HepG2 (cell line): ENCODE results near the gene ABL2. TPM values are rescaled to one million over a fixed set of nuclear protein-coding genes. Genes with fewer than 3 reads are reported as not detected.

Source experiments
- FOXO4 ChIP-seq: sonication (generic); formaldehyde crosslinking; conservative IDR thresholded peaks from 2 replicates; pipeline ENCODE4 v1.8.1; 2023; ENCODE audit warnings: missing genetic modification reagents
- KAT8 ChIP-seq: IDR thresholded peaks from 2 replicates; pipeline ENCODE4 v1.6.1; 2016; ENCODE audit warnings: missing genetic modification reagents, missing compliant biosample characterization
- LRRFIP1 ChIP-seq: sonication (generic); formaldehyde crosslinking; conservative IDR thresholded peaks from 2 replicates; pipeline ENCODE4 v1.4.0; 2020; ENCODE audit warnings: missing genetic modification reagents
- MED8 ChIP-seq: sonication (generic); formaldehyde crosslinking; IDR thresholded peaks from 2 replicates; pipeline ENCODE4 v1.8.1; 2023; ENCODE audit warnings: mild to moderate bottlenecking, missing genetic modification reagents; ENCODE audit not compliant: insufficient replicate concordance
- PAX8 ChIP-seq: sonication (generic); formaldehyde crosslinking; IDR thresholded peaks from 2 replicates; pipeline ENCODE4 v1.8.0; 2022; ENCODE audit warnings: mild to moderate bottlenecking, missing genetic modification reagents, borderline replicate concordance
- RFX1 ChIP-seq: fragments of 450-650 bp; IDR thresholded peaks from 2 replicates; pipeline ENCODE4 v1.6.1; 2017
- RFXANK ChIP-seq: IDR thresholded peaks from 2 replicates; pipeline ENCODE4 v1.6.1; 2016
- RFXAP ChIP-seq: sonication (generic); formaldehyde crosslinking; IDR thresholded peaks from 2 replicates; pipeline ENCODE4 v1.4.0; 2020; ENCODE audit warnings: missing genetic modification reagents, borderline replicate concordance
- RNF2 ChIP-seq: fragments of 450-650 bp; conservative IDR thresholded peaks from 2 replicates; pipeline ENCODE4 v1.6.1; 2016; ENCODE audit warnings: low read depth
- SIN3B ChIP-seq: fragments of 150-350 bp; IDR thresholded peaks from 2 replicates; pipeline ENCODE4 v1.6.1; 2014; ENCODE audit warnings: low read length
- SMARCC2 ChIP-seq: fragments of 450-650 bp; IDR thresholded peaks from 2 replicates; pipeline ENCODE4 v1.6.1; 2017; ENCODE audit warnings: antibody characterized with exemption, mild to moderate bottlenecking
- ZNF207 ChIP-seq: fragments of 450-650 bp; IDR thresholded peaks from 2 replicates; pipeline ENCODE4 v1.6.1; 2016; ENCODE audit warnings: antibody characterized with exemption, borderline replicate concordance
- ZNF292 ChIP-seq: sonication (generic); formaldehyde crosslinking; IDR thresholded peaks from 2 replicates; pipeline ENCODE4 v1.8.1; 2022; ENCODE audit warnings: mild to moderate bottlenecking, low read depth, missing genetic modification reagents, borderline replicate concordance
- ZNF432 ChIP-seq: sonication (generic); formaldehyde crosslinking; IDR thresholded peaks from 2 replicates; pipeline ENCODE4 v1.5.0; 2020; ENCODE audit warnings: missing genetic modification reagents, mild to moderate bottlenecking, borderline replicate concordance
- ZNF468 ChIP-seq: sonication (generic); formaldehyde crosslinking; IDR thresholded peaks from 2 replicates; pipeline ENCODE4 v1.8.0; 2022; ENCODE audit warnings: mild to moderate bottlenecking, moderate library complexity, missing genetic modification reagents
- ZNF597 ChIP-seq: sonication (generic); formaldehyde crosslinking; IDR thresholded peaks from 2 replicates; pipeline ENCODE4 v1.5.0; 2020; ENCODE audit warnings: missing genetic modification reagents
- ZSCAN20 ChIP-seq: sonication (generic); formaldehyde crosslinking; IDR thresholded peaks from 2 replicates; pipeline ENCODE4 v1.4.0; 2020; ENCODE audit warnings: missing genetic modification reagents, mild to moderate bottlenecking, borderline replicate concordance
- polyA plus RNA-seq, 8 experiments: library from polyadenylated mRNA; depleted of rRNA in 3 of 8; stranded (reverse) in 7 of 8; unstranded in 1 of 8; fragments of >200 nt; fragmentation: Illumina TruSeq in 4 of 8; extraction: Trizol in 4 of 8; gene quantifications; 2 replicates each; pipeline versions ENCODE4 v1.2.1 to v1.2.3, GENCODE V29; 2011 to 2016; ENCODE audit warnings: low read depth in 4 of 8, missing spikeins in 1 of 8, mixed read lengths in 1 of 8; ENCODE audit not compliant: insufficient read depth in 1 of 8
- total RNA-seq, 5 experiments: library from RNA; depleted of rRNA; stranded (reverse); fragments of >200 nt; fragmentation: Illumina TruSeq; extraction: Trizol; gene quantifications; 2 replicates each; pipeline ENCODE4 v1.2.3, GENCODE V29; 2016; ENCODE audit warnings: low read depth in 1 of 5
- TF ChIP-seq, protein P1 (sequence below): sonication (generic); formaldehyde crosslinking; IDR thresholded peaks from 2 replicates; pipeline ENCODE4 v1.5.1; 2020; ENCODE audit warnings: mild to moderate bottlenecking, missing genetic modification reagents
- TF ChIP-seq, protein P2 (sequence below): sonication (generic); formaldehyde crosslinking; conservative IDR thresholded peaks from 2 replicates; pipeline ENCODE4 v1.4.0; 2020; ENCODE audit warnings: mild to moderate bottlenecking, missing genetic modification reagents, moderate library complexity

Gene ABL2
- total and polyA plus RNA-seq, 2 of the 13 experiments (the other 11 are each of a cell fraction or from before 2014, with no cell fraction given), result 5.8 to 6.0 TPM

DNA sequence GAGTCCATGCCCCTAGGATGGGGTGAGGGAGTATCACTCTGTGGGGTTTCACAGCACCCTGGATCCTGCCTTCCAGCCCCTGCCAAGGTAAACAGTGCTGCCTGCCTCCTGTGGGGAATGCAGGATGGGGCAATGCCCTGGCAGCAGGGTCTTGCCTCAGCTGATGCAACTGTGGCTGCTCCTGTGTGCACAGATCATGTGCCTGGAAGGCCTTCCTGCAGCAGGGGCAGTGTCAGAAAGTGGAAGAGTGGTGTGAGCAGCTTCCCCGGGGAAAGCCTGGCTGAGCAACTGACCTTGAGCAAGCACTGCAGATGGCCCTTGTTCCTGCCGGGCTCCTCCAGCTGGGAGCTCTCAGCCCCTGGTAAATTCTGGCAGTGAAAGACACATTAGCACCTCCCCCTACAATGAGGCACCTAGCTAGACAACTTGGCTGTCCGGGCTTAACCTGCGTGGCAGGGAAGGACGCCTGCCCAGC lies 137.7 kb downstream of the ABL2 start (continued):
- TF ChIP-seq LRRFIP1 (CRISPR knock-in tag), result no peak
- TF ChIP-seq ZNF207, result no peak
- no peak for TF ChIP-seq FOXO4 (CRISPR knock-in tag)
- no peak for TF ChIP-seq RFXAP
- TF ChIP-seq RNF2, result no peak
- TF ChIP-seq, protein P1, sequence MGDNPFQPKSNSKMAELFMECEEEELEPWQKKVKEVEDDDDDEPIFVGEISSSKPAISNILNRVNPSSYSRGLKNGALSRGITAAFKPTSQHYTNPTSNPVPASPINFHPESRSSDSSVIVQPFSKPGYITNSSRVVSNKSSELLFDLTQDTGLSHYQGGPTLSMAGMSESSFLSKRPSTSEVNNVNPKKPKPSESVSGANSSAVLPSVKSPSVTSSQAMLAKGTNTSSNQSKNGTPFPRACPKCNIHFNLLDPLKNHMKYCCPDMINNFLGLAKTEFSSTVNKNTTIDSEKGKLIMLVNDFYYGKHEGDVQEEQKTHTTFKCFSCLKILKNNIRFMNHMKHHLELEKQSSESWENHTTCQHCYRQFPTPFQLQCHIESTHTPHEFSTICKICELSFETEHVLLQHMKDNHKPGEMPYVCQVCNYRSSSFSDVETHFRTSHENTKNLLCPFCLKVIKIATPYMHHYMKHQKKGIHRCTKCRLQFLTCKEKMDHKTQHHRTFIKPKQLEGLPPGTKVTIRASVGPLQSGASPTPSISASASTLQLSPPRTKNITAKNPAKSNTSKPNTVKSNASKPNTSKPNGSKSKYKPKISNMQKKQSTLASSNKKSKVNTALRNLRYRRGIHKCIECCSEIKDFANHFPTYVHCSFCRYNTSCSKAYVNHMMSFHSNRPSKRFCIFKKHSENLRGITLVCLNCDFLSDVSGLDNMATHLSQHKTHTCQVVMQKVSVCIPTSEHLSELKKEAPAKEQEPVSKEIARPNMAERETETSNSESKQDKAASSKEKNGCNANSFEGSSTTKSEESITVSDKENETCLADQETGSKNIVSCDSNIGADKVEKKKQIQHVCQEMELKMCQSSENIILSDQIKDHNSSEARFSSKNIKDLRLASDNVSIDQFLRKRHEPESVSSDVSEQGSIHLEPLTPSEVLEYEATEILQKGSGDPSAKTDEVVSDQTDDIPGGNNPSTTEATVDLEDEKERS (CRISPR knock-in tag), result no peak
- no peak for TF ChIP-seq PAX8 (CRISPR knock-in tag)
- no peak for TF ChIP-seq SMARCC2
- no peak for TF ChIP-seq RFXANK (CRISPR knock-in tag)
- TF ChIP-seq RFX1, result no peak
- no peak for TF ChIP-seq ZNF468 (CRISPR knock-in tag)
- TF ChIP-seq SIN3B, result no peak
- TF ChIP-seq ZSCAN20 (CRISPR knock-in tag), result no peak
- peak; percentile 69; the same call in 1 of the 2 replicates for TF ChIP-seq ZNF292 (CRISPR knock-in tag)
- TF ChIP-seq, protein P2, sequence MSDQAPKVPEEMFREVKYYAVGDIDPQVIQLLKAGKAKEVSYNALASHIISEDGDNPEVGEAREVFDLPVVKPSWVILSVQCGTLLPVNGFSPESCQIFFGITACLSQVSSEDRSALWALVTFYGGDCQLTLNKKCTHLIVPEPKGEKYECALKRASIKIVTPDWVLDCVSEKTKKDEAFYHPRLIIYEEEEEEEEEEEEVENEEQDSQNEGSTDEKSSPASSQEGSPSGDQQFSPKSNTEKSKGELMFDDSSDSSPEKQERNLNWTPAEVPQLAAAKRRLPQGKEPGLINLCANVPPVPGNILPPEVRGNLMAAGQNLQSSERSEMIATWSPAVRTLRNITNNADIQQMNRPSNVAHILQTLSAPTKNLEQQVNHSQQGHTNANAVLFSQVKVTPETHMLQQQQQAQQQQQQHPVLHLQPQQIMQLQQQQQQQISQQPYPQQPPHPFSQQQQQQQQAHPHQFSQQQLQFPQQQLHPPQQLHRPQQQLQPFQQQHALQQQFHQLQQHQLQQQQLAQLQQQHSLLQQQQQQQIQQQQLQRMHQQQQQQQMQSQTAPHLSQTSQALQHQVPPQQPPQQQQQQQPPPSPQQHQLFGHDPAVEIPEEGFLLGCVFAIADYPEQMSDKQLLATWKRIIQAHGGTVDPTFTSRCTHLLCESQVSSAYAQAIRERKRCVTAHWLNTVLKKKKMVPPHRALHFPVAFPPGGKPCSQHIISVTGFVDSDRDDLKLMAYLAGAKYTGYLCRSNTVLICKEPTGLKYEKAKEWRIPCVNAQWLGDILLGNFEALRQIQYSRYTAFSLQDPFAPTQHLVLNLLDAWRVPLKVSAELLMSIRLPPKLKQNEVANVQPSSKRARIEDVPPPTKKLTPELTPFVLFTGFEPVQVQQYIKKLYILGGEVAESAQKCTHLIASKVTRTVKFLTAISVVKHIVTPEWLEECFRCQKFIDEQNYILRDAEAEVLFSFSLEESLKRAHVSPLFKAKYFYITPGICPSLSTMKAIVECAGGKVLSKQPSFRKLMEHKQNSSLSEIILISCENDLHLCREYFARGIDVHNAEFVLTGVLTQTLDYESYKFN (CRISPR knock-in tag), result peak; percentile 43
- no peak for TF ChIP-seq MED8 (CRISPR knock-in tag)
- peak; percentile 73 for TF ChIP-seq KAT8 (CRISPR knock-in tag)
- no peak for TF ChIP-seq ZNF432 (CRISPR knock-in tag)
- no peak for TF ChIP-seq ZNF597 (CRISPR knock-in tag)
